Measurements from ENCODE around the gene SMAD2.

Gene SMAD2

GRCh38 chr18:47780011-47780725, 150.3 kb downstream of the SMAD2 start:
- no peaks in the 10 kb centered on the region for H3K4me1 ChIP-seq (ENCODE audit: low read length)
- no peak for DNase-seq
- no peaks in the 10 kb centered on the region for H3K27me3 ChIP-seq (replicated peaks; ENCODE audit: insufficient read depth, low read length)
- H3K9me2 ChIP-seq (replicated peaks; ENCODE audit: insufficient read depth, low read length), result no peaks in the 10 kb centered on the region
- H3K9me3 ChIP-seq (replicated peaks; ENCODE audit: insufficient read depth, low read length), result no peaks in the 10 kb centered on the region
- no peaks in the 10 kb centered on the region for H3K79me2 ChIP-seq (ENCODE audit: low read length)
- no peaks in the 10 kb centered on the region for H3K36me3 ChIP-seq (replicated peaks; ENCODE audit: insufficient read depth, low read length)
- no peak overlapping the region for H3K4me2 ChIP-seq (ENCODE audit: low read depth, low read length)
- H2AFZ ChIP-seq (ENCODE audit: low read length), result no peak overlapping the region
- no peak overlapping the region for H3K4me3 ChIP-seq (ENCODE audit: low read length)
- no peaks in the 10 kb centered on the region for H3F3A ChIP-seq (ENCODE audit: insufficient read depth, low read length)
- no peak overlapping the region for H3K9ac ChIP-seq (ENCODE audit: low read length)
- no peaks in the 10 kb centered on the region for H4K20me1 ChIP-seq (ENCODE audit: insufficient read depth, low read length)
- TF ChIP-seq CTCF (IDR thresholded peaks at IDR 0.05; ENCODE audit: low read length), result no peak
- TF ChIP-seq EZH2phosphoT487 (IDR thresholded peaks at IDR 0.05; ENCODE audit: low read length), result no peak
- no peak for TF ChIP-seq EZH2 (optimal IDR thresholded peaks at IDR 0.05; ENCODE audit: low read depth, low read length)
- no peak overlapping the region for H3K27ac ChIP-seq (ENCODE audit: low read length)

GRCh38 chr18:47779381-47779780, 151.1 kb downstream of the SMAD2 start:
- Histone ChIP-seq H3K4me3 (ENCODE audit: low read length) (no peak overlapping the region), H3K36me3 (replicated peaks; ENCODE audit: insufficient read depth, low read length) (no peaks in the 10 kb centered on the region), H3K4me1 (ENCODE audit: low read length) (no peaks in the 10 kb centered on the region), H2AFZ (ENCODE audit: low read length) (no peak overlapping the region), H4K20me1 (ENCODE audit: insufficient read depth, low read length) (no peaks in the 10 kb centered on the region), H3K79me2 (ENCODE audit: low read length) (no peaks in the 10 kb centered on the region), H3K4me2 (ENCODE audit: low read depth, low read length) (no peak overlapping the region), H3K27ac (ENCODE audit: low read length) (no peak overlapping the region), H3K9me3 (replicated peaks; ENCODE audit: insufficient read depth, low read length) (no peaks in the 10 kb centered on the region), H3F3A (ENCODE audit: insufficient read depth, low read length) (no peaks in the 10 kb centered on the region), H3K9me2 (replicated peaks; ENCODE audit: insufficient read depth, low read length) (no peaks in the 10 kb centered on the region), H3K9ac (ENCODE audit: low read length) (no peak overlapping the region), H3K27me3 (replicated peaks; ENCODE audit: insufficient read depth, low read length) (no peaks in the 10 kb centered on the region)
- DNase-seq, result no peak
- TF ChIP-seq EZH2 (optimal IDR thresholded peaks at IDR 0.05; ENCODE audit: low read depth, low read length) (no peak), CTCF (IDR thresholded peaks at IDR 0.05; ENCODE audit: low read length) (no peak), EZH2phosphoT487 (IDR thresholded peaks at IDR 0.05; ENCODE audit: low read length) (no peak)

- no peaks in the 10 kb centered on the region for H3K79me2 ChIP-seq (ENCODE audit: low read length)
- no peak overlapping the region for H3K4me3 ChIP-seq (ENCODE audit: low read length)
- no peaks in the 10 kb centered on the region for H3K9me2 ChIP-seq (replicated peaks; ENCODE audit: insufficient read depth, low read length)
- no peaks in the 10 kb centered on the region for H3K9me3 ChIP-seq (replicated peaks; ENCODE audit: insufficient read depth, low read length)
- no peak overlapping the region for H3K4me2 ChIP-seq (ENCODE audit: low read depth, low read length)
- no peak overlapping the region for H3K27ac ChIP-seq (ENCODE audit: low read length)
- no peaks in the 10 kb centered on the region for H3K36me3 ChIP-seq (replicated peaks; ENCODE audit: insufficient read depth, low read length)
- no peaks in the 10 kb centered on the region for H3K27me3 ChIP-seq (replicated peaks; ENCODE audit: insufficient read depth, low read length)
- no peak for DNase-seq
- no peaks in the 10 kb centered on the region for H3K4me1 ChIP-seq (ENCODE audit: low read length)
- TF ChIP-seq CTCF (IDR thresholded peaks at IDR 0.05; ENCODE audit: low read length) (no peak), EZH2 (optimal IDR thresholded peaks at IDR 0.05; ENCODE audit: low read depth, low read length) (no peak), EZH2phosphoT487 (IDR thresholded peaks at IDR 0.05; ENCODE audit: low read length) (no peak)
- no peaks in the 10 kb centered on the region for H4K20me1 ChIP-seq (ENCODE audit: insufficient read depth, low read length)
- no peak overlapping the region for H3K9ac ChIP-seq (ENCODE audit: low read length)
- H2AFZ ChIP-seq (ENCODE audit: low read length), result no peak overlapping the region
- no peaks in the 10 kb centered on the region for H3F3A ChIP-seq (ENCODE audit: insufficient read depth, low read length)
Observed at GRCh38 chr18:47777626-47778025, 152.8 kb downstream of the SMAD2 start.
